Measurements from ENCODE around the gene LPCAT2. TPM values are rescaled to one million over a fixed set of nuclear protein-coding genes. Genes with fewer than 3 reads are reported as not detected.
A peak's percentile ranks its signal among the peaks of the same experiment; 100 is the strongest.

The LPCAT2 gene, protein sequence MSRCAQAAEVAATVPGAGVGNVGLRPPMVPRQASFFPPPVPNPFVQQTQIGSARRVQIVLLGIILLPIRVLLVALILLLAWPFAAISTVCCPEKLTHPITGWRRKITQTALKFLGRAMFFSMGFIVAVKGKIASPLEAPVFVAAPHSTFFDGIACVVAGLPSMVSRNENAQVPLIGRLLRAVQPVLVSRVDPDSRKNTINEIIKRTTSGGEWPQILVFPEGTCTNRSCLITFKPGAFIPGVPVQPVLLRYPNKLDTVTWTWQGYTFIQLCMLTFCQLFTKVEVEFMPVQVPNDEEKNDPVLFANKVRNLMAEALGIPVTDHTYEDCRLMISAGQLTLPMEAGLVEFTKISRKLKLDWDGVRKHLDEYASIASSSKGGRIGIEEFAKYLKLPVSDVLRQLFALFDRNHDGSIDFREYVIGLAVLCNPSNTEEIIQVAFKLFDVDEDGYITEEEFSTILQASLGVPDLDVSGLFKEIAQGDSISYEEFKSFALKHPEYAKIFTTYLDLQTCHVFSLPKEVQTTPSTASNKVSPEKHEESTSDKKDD
- total RNA-seq (10 to 100 TPM; 18.8 to 30.9 TPM), polyA plus RNA-seq (ENCODE audit: insufficient read length in 6 of 6) (10 to 100 TPM; 16.0 to 25.1 (median 22.9) TPM)
- long read RNA-seq, donor 1, full-length matches to known transcripts, result 3 of 3 reads
- long read RNA-seq, donor 1, partial matches to known transcripts, result 0 of 3 reads
- long read RNA-seq, donor 1, other reads (novel, unspliced or antisense), result 0 of 3 reads
- long read RNA-seq, donor 2, full-length matches to known transcripts, result 4 of 4 reads
- long read RNA-seq, donor 2, partial matches to known transcripts, result 0 of 4 reads
- long read RNA-seq, donor 2, other reads (novel, unspliced or antisense), result 0 of 4 reads
- long read RNA-seq, donor 3, full-length matches to known transcripts, result 2 of 2 reads
- long read RNA-seq, donor 3, partial matches to known transcripts, result 0 of 2 reads
- long read RNA-seq, donor 3, other reads (novel, unspliced or antisense), result 0 of 2 reads
- long read RNA-seq, donor 4, partial matches to known transcripts, result 1 of 3 reads
- long read RNA-seq, donor 4, other reads (novel, unspliced or antisense), result 2 of 3 reads
- long read RNA-seq, donor 5, full-length matches to known transcripts, result 4 of 12 reads
- long read RNA-seq, donor 5, partial matches to known transcripts, result 8 of 12 reads
- long read RNA-seq, donor 5, other reads (novel, unspliced or antisense), result 0 of 12 reads
- long read RNA-seq, donor 6, full-length matches to known transcripts, result 3 of 3 reads
- long read RNA-seq, donor 6, partial matches to known transcripts, result 0 of 3 reads
- long read RNA-seq, donor 6, other reads (novel, unspliced or antisense), result 0 of 3 reads
- long read RNA-seq, donor 7, full-length matches to known transcripts, result 1 of 1 reads
- long read RNA-seq, donor 7, partial matches to known transcripts, result 0 of 1 reads
- long read RNA-seq, donor 7, other reads (novel, unspliced or antisense), result 0 of 1 reads
- long read RNA-seq, donor 8, result 0 reads
- long read RNA-seq, donor 9, result 0 reads
- long read RNA-seq, donor 10, partial matches to known transcripts, result 0 of 3 reads
- long read RNA-seq, donor 10, other reads (novel, unspliced or antisense), result 3 of 3 reads
- long read RNA-seq, donor 11, result 0 reads
- long read RNA-seq, donor 12, full-length matches to known transcripts, result 3 of 3 reads
- long read RNA-seq, donor 12, partial matches to known transcripts, result 0 of 3 reads
- long read RNA-seq, donor 12, other reads (novel, unspliced or antisense), result 0 of 3 reads

DNA sequence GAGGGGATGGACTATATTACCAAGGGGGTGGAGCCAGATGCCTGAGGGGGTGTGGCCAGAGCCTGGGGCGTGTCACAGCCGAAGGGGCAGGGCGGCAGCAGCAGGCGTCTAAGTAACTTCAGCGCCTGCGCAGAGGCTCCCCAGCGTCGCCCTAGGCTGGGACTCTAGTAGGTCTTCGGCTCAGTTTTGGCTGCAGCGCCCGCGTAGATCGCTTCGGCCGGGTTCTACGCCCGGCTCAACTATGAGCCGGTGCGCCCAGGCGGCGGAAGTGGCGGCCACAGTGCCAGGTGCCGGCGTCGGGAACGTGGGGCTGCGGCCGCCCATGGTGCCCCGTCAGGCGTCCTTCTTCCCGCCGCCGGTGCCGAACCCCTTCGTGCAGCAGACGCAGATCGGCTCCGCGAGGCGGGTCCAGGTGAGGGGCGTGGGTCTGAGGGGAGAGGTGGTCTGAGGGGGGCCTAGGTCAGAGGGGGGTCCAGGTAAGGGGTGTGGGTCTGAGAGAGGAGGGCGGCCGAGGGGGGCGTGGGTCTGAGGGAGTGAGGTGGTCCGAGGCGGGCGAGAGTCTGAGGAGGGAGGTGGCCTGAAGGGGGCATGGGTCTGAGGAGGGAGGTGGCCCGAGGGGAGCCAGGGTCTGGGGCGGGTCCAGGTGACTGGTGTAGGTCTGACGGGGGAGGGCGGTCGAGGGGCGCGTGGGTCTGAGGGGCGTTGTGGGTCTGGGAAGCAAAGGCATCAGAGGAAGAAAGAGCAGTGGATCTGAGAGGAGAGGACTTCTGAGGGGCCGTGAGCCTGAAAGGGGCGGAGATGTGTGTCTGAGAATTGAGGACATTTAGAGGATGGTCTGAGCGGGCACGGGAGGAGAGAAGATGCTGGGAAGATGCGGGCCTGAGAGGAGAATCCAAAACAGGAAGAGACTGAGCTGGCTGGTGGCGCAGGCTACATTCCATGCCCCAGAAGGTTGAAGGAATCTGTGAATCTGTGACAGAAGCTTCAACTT is at the start of gene LPCAT2:
Gene LPCAT2 (plus strand): TSS at position 132 of the 991 bp plus-strand sequence. CDS start 110 bp downstream, at position 242.
- H3K27me3 ChIP-seq, result peaks cover 0 to 11% of the 10 kb centered on the region in 2 donors
- peaks cover 0 to 8% of the 10 kb centered on the region in 2 donors for H3K9me3 ChIP-seq
- H3K4me3 ChIP-seq, result peak within 1 kb of the TSS; percentile 37 to 57
- peak; percentile 98 for ATAC-seq
- H3K36me3 ChIP-seq, result no peaks in the 10 kb centered on the region
- H3K27ac ChIP-seq, result peak within 1 kb of the TSS in 1 of 2 donors; percentile 93
- TF ChIP-seq, protein P1, sequence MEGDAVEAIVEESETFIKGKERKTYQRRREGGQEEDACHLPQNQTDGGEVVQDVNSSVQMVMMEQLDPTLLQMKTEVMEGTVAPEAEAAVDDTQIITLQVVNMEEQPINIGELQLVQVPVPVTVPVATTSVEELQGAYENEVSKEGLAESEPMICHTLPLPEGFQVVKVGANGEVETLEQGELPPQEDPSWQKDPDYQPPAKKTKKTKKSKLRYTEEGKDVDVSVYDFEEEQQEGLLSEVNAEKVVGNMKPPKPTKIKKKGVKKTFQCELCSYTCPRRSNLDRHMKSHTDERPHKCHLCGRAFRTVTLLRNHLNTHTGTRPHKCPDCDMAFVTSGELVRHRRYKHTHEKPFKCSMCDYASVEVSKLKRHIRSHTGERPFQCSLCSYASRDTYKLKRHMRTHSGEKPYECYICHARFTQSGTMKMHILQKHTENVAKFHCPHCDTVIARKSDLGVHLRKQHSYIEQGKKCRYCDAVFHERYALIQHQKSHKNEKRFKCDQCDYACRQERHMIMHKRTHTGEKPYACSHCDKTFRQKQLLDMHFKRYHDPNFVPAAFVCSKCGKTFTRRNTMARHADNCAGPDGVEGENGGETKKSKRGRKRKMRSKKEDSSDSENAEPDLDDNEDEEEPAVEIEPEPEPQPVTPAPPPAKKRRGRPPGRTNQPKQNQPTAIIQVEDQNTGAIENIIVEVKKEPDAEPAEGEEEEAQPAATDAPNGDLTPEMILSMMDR (IDR thresholded peaks at IDR 0.05), result no peak
- peaks cover 0 to 18% of the 10 kb centered on the region in 2 donors for H3K4me1 ChIP-seq
- peak; percentile 70 to 98 (median 90) for DNase-seq
- intact Hi-C loops (cut with DNase I), result no loop called here

DNA sequence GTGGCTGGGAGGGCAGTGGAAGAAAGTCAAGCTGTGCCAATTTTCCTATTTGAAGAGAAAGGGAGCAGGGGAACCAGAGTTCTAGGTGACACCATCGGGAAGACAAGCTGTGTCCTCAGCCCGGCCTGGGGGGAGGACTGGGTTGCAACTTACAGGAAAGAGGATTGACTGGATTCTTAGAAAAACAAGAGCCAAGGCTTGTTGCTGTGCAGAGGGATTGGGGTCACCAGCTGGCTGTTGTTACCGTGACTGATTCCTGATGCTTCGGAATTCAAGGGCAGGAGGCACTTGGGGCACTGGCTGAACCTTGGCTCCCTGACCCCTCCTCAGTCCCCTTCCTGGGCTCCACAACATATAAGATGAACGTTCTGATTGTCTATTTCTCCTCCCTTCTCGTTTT is 46.6 kb upstream of the LPCAT2 start:
- intact Hi-C loops (cut with DNase I), result loop anchor here (10.0 kb wide), 2 partner anchors 243 to 383 kb away; no protein-coding TSS in a partner anchor
- TF ChIP-seq, protein P1 (IDR thresholded peaks at IDR 0.05), result no peak
- Histone ChIP-seq H3K4me3 (no peak overlapping the region), H3K4me1 (peaks cover 0 to 3% of the 10 kb centered on the region in 2 donors), H3K36me3 (no peaks in the 10 kb centered on the region), H3K27me3 (no peaks in the 10 kb centered on the region), H3K27ac (no peak overlapping the region), H3K9me3 (no peaks in the 10 kb centered on the region)
- ATAC-seq, result no peak
- no peak for DNase-seq

DNA sequence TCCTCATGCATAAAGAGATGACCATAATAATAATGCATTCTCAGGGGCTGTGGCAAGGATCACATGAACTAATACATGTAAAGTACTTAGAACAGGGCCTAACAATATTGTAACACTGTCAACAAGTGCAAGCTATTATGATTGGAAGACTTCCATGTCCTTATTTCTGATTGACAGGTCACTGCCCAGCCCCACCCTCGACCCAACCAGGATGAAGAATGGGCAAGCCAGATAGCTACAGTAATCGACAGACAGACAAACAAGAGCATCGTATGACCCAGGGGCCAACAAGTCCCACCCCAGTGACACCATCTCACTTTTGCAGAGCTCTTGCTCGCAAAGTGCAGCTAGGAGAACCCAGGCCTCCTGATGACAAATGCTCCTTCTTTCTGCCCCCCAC is 44.5 kb upstream of the LPCAT2 start:
- H3K9me3 ChIP-seq, result no peaks in the 10 kb centered on the region
- DNase-seq (no peak), ATAC-seq (no peak)
- TF ChIP-seq, protein P1 (IDR thresholded peaks at IDR 0.05), result no peak
- peaks cover 0 to 3% of the 10 kb centered on the region in 2 donors for H3K4me1 ChIP-seq
- no peak overlapping the region for H3K4me3 ChIP-seq
- no peaks in the 10 kb centered on the region for H3K36me3 ChIP-seq
- no peak overlapping the region for H3K27ac ChIP-seq
- intact Hi-C loops (cut with DNase I), result loop anchor here (10.0 kb wide), 2 partner anchors 240 to 380 kb away; no protein-coding TSS in a partner anchor
- no peaks in the 10 kb centered on the region for H3K27me3 ChIP-seq

Data from left lung (tissue), 14 donors.